ENCODE measurements around the gene LCA5L.
A peak's percentile ranks its signal among the peaks of the same experiment; 100 is the strongest.

LCA5L gene

GRCh38 chr21:39452970-39453342 is 7.4 kb upstream of the LCA5L start:
- no peak overlapping the region for H3K4me3 ChIP-seq (ENCODE audit: control insufficient read depth, low read depth, low read length)
- TF ChIP-seq, protein P1, sequence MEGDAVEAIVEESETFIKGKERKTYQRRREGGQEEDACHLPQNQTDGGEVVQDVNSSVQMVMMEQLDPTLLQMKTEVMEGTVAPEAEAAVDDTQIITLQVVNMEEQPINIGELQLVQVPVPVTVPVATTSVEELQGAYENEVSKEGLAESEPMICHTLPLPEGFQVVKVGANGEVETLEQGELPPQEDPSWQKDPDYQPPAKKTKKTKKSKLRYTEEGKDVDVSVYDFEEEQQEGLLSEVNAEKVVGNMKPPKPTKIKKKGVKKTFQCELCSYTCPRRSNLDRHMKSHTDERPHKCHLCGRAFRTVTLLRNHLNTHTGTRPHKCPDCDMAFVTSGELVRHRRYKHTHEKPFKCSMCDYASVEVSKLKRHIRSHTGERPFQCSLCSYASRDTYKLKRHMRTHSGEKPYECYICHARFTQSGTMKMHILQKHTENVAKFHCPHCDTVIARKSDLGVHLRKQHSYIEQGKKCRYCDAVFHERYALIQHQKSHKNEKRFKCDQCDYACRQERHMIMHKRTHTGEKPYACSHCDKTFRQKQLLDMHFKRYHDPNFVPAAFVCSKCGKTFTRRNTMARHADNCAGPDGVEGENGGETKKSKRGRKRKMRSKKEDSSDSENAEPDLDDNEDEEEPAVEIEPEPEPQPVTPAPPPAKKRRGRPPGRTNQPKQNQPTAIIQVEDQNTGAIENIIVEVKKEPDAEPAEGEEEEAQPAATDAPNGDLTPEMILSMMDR (conservative IDR thresholded peaks at IDR 0.05; ENCODE audit: control insufficient read depth, insufficient read depth, low read depth, low read length), result no peak
- no peak for DNase-seq (ENCODE audit: low read depth)

DNA sequence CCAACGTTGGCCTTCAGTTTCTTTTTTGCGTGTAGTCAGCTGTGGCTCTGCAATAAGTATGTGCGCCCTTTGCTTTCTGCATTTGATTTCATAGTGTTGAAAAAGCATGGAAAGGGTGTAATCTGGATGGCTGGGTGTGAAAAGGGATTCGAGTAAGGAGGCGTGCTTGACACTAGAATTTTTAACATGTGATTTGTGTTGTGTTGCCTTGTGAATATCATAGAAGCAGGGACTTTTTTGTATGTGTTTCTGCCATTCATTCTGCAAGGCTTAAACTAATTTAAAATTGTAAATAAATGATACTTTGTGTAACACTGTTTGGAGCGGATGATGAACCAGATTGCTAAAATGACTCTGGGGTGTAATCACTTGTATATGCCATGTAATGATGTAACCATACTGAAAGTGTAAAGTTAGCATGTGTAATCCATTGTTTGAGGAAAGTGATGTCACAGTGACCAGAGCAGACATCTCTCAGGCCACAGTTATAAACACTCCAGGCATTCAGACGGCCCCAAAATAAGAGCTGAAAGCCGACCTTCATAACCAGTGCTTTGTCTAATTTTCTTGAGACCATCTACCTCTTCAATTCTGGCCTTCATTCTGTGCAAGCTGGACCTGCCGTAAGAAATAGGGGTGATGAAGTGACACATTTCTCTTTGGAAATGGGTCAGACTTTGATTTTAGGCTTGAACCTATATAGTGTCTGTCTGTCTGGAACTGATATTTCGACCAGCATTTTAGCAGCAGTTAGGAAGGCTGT is 6.8 kb upstream of the LCA5L start:
- no peak overlapping the region for H3K4me3 ChIP-seq (ENCODE audit: control insufficient read depth, low read depth, low read length)
- peak; percentile 48 for DNase-seq (ENCODE audit: low read depth)
- TF ChIP-seq, protein P1 (conservative IDR thresholded peaks at IDR 0.05; ENCODE audit: control insufficient read depth, insufficient read depth, low read depth, low read length), result no peak

DNA sequence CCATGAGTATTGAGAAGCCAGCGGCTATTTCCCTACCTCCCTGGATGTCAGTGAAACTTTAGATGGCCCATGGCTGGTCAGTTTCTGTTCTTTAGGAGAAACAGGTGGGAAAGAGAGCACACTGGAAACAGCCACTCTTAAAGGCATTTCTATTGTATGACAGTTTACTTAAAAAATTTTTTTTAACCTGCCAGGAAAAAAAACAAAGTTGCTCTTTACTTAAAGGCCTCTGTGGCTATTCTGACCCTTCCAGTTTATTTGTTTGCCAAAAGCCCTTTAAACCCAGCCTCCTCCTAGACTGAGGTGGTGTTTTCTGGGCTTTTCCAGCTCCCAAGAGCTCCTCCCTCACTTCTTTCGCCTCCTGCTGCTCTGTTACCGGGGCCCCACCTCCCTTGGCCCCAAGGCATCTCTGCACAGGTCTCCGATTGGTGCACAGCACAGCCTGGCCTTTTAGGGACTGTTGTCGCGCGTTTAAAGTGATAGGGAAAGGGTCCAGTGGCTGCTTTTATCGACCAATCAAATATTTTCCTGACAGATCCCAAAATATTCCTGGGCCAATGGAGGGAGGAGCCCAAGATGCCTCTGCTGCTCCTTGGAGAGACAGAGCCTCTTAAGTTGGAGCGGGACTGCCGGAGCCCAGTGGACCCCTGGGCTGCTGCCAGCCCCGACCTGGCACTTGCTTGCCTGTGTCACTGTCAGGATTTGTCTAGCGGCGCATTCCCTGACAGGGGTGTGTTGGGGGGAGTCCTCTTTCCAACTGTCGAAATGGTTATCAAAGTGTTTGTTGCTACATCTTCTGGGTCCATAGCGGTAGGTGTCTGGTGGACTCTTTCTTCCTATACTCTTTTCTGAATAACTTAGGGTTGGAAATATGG is 6.0 kb upstream of the LCA5L start, which contains the start of gene SH3BGR:
Gene SH3BGR (plus strand): TSS at position 639 of the 875 bp plus-strand sequence. CDS start 127 bp downstream, at position 766.
- TF ChIP-seq, protein P1 (conservative IDR thresholded peaks at IDR 0.05; ENCODE audit: control insufficient read depth, insufficient read depth, low read depth, low read length), result no peak
- no peak within 1 kb of the TSS for H3K4me3 ChIP-seq (ENCODE audit: control insufficient read depth, low read depth, low read length)
- no peak for DNase-seq (ENCODE audit: low read depth)

DNA sequence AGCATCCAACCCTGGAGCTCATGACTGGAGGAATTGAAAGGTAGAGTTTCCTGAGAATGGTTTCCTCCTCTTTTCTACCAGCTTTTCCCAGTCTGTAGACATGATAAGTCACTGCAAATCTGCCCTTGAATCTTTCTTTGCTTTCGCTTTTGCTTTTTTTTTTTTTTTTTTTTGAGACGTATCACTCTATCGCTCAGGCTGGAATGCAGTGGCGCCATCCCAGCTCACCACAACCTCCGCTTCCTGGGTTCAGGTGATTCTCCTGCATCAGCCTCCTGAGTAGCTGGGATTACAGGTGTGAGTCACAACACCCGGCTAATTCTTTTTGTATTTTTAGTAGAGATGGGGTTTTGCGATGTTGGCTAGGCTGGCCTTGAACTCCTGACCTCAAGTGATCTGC is 1.7 kb upstream of the LCA5L start:
- DNase-seq (ENCODE audit: low read depth), result no peak
- TF ChIP-seq, protein P1 (conservative IDR thresholded peaks at IDR 0.05; ENCODE audit: control insufficient read depth, insufficient read depth, low read depth, low read length), result no peak

GRCh38 chr21:39444421-39445180 is 977 bp downstream of the LCA5L start:
- TF ChIP-seq, protein P1 (conservative IDR thresholded peaks at IDR 0.05; ENCODE audit: control insufficient read depth, insufficient read depth, low read depth, low read length), result no peak
- H3K4me3 ChIP-seq (ENCODE audit: control insufficient read depth, low read depth, low read length), result peak overlapping the region; percentile 83
- DNase-seq (ENCODE audit: low read depth), result peak; percentile 32

More for the DNA sequence above, 1.7 kb upstream of the LCA5L start:
- no peak overlapping the region for H3K4me3 ChIP-seq (ENCODE audit: control insufficient read depth, low read depth, low read length)
